ENCODE results near the gene OR10T2. TPM values are rescaled to one million over a fixed set of nuclear protein-coding genes. Genes with fewer than 3 reads are reported as not detected.
"Not testable (repeated sequence)": the region's sequence is repeated elsewhere in the genome, so short reads cannot be mapped to it uniquely, and the experiment has no call there.

OR10T2 gene
- total RNA-seq, 1 experiment from 2014 or later = not detected

DNA sequence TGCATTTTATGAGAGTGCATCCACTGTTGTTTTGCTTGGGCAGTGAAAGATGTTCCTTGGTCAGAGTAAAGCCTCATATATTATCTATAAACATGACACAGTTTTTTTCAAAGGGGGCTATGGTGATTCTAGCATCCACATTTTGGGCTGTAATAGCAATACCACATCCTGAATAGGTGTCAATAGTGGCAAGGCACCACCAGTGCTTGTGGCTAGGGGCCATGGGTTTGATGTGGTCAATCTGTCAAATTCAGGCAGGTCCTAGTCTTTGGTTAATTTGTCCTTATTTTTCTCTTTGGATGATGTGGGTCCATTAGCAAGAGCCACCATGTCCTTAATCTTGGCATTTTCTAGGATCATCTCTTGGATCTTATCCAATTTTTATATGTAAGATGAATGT, 32.5 kb downstream of the OR10T2 start:
- no peak for DNase-seq (ENCODE audit: low read depth, low spot score)
- in situ Hi-C loops (cut with HindIII; ENCODE audit: low pct_unique_long_range_greater_than_20kb, low sequenced_read_pairs) = no loop called here

DNA sequence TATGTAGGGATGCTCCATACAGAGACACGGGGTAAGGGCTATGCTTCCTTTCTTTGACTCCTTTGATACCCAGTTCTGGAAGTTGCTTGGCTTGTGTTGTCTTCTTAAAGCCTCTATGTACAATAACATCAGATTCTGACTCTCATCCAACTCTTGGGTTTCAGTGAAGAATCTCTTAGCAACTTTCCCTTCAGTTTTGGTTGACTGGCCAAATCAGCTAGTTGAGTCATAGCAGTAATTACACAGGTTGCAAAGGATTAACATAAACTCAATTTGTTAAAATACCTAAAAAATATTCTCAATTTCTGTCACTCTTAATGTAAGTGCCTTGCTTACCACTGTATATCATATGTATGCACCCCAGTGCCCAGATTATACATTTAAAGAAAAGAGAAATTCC, 36.3 kb downstream of the OR10T2 start:
- in situ Hi-C loops (cut with HindIII; ENCODE audit: low pct_unique_long_range_greater_than_20kb, low sequenced_read_pairs) = no loop called here
- DNase-seq (ENCODE audit: low read depth, low spot score) = no peak

DNA sequence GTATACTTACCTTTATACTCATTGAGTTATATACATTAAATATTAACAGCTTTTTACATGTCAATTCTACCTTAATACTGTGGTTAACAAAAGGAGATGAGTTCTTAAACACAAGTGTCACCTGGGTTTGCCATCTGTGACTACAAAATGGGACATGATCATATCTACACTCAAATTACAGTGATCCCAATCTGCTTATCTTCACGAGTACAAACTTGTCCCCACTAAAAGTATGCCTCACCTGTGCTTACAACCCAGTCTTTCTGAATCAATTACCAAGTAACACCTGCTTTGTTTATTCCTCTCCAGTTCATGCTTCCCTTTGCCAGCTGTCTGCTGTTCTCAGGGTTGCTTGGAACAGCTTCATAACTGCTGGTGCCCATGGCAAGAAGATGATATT, 36.8 kb downstream of the OR10T2 start:
- in situ Hi-C loops (cut with HindIII; ENCODE audit: low pct_unique_long_range_greater_than_20kb, low sequenced_read_pairs) = no loop called here
- no peak for DNase-seq (ENCODE audit: low read depth, low spot score)

DNA sequence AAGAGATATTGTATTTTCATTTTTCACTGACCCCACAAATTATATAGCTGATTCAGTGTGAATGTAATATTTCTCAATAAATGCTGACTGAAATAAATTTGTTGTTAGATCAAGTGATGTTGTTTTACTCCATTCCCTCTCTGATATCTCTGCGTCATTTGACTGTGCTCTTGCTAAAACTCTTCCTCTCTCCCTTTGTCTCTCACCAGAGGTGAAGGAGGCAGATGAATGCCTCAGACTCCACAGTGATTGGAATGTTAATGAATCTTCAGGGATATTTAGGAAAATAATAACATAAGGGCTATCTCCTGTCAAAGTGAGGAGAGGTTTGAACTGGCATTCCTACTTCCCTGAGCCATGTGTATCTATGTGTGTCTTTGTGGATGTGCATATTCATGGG, 41.8 kb downstream of the OR10T2 start:
- in situ Hi-C loops (cut with HindIII; ENCODE audit: low pct_unique_long_range_greater_than_20kb, low sequenced_read_pairs) = no loop called here
- no peak for DNase-seq (ENCODE audit: low read depth, low spot score)

DNA sequence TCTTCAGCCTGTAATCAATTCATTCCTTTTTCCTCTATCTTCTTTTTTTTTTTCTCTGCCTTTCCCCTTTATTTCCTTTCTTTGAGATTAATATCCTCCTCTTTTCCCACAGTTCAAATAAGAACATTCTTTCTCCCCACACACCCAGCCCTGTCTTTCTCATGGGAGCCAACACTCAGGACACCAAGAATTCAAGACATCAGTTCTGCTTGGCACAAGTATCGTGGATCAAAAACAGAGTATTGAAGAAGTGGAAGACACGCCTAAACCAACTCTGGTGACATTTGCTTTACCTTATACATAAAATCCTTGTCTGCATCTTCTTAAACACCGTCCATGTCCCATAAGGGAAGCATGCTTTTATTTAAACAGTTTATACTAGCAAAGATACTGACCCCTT, 42.6 kb downstream of the OR10T2 start:
- DNase-seq (ENCODE audit: low read depth, low spot score) = no peak
- in situ Hi-C loops (cut with HindIII; ENCODE audit: low pct_unique_long_range_greater_than_20kb, low sequenced_read_pairs) = no loop called here

DNA sequence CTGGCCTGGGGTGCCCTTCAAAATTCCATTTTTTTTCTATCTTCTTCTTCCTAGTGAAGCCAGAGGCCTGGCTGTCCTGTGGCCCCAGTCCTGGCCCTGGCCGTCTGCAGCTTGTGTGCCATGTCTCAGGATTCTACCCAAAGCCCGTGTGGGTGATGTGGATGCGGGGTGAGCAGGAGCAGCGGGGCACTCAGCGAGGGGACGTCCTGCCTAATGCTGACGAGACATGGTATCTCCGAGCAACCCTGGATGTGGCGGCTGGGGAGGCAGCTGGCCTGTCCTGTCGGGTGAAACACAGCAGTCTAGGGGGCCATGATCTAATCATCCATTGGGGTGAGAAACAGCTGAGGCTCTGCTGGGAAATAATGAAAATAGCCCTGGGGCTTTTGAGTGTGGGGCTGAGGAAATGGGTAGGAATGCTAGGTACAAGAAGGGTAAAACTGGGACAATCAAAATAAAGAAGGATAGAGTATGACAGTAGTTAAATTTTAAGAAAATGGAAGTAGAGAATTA, 43.4 kb downstream of the OR10T2 start:
- no peak for DNase-seq (ENCODE audit: low read depth, low spot score)
- in situ Hi-C loops (cut with HindIII; ENCODE audit: low pct_unique_long_range_greater_than_20kb, low sequenced_read_pairs) = no loop called here

DNA sequence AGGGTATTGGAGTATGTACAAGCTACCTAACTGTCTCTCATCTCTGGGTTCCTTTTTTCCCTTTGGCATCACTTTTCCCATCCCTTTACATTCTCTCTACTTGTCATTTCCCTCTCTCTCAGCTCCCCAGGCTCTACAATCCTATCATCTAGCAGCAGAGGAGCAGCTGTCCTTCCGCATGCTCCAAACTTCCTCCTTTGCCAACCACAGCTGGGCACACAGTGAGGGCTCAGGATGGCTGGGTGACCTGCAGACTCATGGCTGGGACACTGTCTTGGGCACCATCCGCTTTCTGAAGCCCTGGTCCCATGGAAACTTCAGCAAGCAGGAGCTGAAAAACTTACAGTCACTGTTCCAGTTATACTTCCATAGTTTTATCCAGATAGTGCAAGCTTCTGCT, 45.0 kb downstream of the OR10T2 start:
- DNase-seq (ENCODE audit: low read depth, low spot score) = no peak
- in situ Hi-C loops (cut with HindIII; ENCODE audit: low pct_unique_long_range_greater_than_20kb, low sequenced_read_pairs) = no loop called here

DNA sequence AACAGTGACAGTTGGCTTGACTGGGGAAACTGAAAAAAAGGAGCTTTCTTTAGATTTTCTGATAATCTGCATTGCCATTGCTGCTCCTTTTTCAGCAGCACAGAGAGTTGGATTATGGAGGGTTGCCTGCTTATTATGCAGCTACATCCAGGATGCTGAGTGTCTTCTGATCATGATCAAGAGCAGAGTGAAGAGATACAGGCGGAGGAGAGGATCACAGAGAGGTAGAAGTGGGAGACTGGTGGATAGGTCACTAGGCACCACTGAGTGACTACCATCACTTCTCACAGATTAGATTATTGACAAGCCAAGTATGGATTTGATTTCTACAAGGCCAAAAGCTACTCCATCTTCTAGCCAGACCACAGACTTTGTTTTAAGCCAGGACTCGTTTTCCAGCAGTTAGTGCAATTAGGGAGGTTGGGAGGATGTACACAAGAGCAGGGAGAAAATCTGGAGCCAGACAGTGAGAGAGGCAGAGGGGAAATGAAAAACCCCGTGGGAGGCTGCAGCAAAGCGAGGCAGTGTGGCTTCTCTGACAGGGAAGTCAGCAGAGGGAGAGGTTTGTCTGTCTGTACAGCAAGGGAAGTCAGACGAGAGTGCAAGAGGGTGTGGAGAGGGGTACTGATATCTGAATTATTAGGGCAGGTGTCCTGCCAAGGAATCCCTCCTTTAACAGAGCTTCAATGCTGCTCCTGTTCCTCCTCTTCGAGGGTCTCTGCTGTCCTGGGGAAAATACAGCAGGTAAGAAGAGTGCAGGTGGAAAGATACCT, 45.8 kb downstream of the OR10T2 start, which contains the start of gene CD1E:
TSS of gene CD1E (plus strand) at position 592 of the 773 bp plus-strand sequence. CDS start at position 687, 95 bp downstream.
- no peak for DNase-seq (ENCODE audit: low read depth, low spot score)
- in situ Hi-C loops (cut with HindIII; ENCODE audit: low pct_unique_long_range_greater_than_20kb, low sequenced_read_pairs) = no loop called here

DNA sequence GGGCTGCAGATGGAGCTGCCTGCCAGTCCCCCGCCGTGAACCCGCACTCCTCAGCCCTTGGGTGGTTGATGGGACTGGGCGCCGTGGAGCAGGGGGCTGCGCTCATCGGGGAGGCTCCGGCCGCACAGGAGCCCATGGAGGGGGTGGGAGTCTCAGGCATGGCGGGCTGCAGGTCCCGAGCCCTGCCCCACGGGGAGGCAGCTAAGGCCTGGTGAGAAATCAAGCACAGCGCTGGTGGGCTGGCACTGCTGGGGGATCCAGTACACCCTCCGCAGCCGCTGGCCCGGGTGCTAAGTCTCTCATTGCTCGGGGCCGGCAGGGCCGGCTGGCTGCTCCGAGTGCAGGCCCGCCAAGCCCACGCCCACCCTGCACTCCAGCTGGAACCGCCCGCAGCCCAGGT, 50.3 kb downstream of the OR10T2 start:
- in situ Hi-C loops (cut with HindIII; ENCODE audit: low pct_unique_long_range_greater_than_20kb, low sequenced_read_pairs); DNase-seq (ENCODE audit: low read depth, low spot score): not testable (repeated sequence)

Other genes with a start within 250 kb of the OR10T2 start
- gene CD1D, start 218.6 kb downstream of the OR10T2 start, total RNA-seq (2014; rRNA removed; shearing (Covaris generic)) = not detected in 2 replicates
- not detected in 2 replicates for gene CD1A, start 145.0 kb downstream of the OR10T2 start, total RNA-seq (2014; rRNA removed; shearing (Covaris generic))
- not detected in 2 replicates for gene CD1C, start 109.5 kb downstream of the OR10T2 start, total RNA-seq (2014; rRNA removed; shearing (Covaris generic))
- not detected in 2 replicates for gene CD1B, start 67.9 kb downstream of the OR10T2 start, total RNA-seq (2014; rRNA removed; shearing (Covaris generic))
- not detected in 2 replicates for gene CD1E, start 45.6 kb downstream of the OR10T2 start, total RNA-seq (2014; rRNA removed; shearing (Covaris generic))
- not detected in 2 replicates for gene OR10K2, start 26.8 kb upstream of the OR10T2 start, total RNA-seq (2014; rRNA removed; shearing (Covaris generic))
- not detected in 2 replicates for gene OR10K1, start 62.4 kb upstream of the OR10T2 start, total RNA-seq (2014; rRNA removed; shearing (Covaris generic))
- not detected in 2 replicates for gene OR10R2, start 72.8 kb upstream of the OR10T2 start, total RNA-seq (2014; rRNA removed; shearing (Covaris generic))
- not detected in 2 replicates for gene OR6Y1, start 154.9 kb upstream of the OR10T2 start, total RNA-seq (2014; rRNA removed; shearing (Covaris generic))
- not detected in 2 replicates for gene OR6P1, start 171.1 kb upstream of the OR10T2 start, total RNA-seq (2014; rRNA removed; shearing (Covaris generic))
- gene OR10X1, start 180.4 kb upstream of the OR10T2 start, total RNA-seq (2014; rRNA removed; shearing (Covaris generic)) = not detected in 2 replicates
- not detected in 2 replicates for gene OR10Z1, start 205.8 kb upstream of the OR10T2 start, total RNA-seq (2014; rRNA removed; shearing (Covaris generic))